H1 (cell line): ENCODE results near the gene TEKT3. TPM values are rescaled to one million over a fixed set of nuclear protein-coding genes. Genes with fewer than 3 reads are reported as not detected.

Experiments used
- BACH1 ChIP-seq: IDR thresholded peaks from 2 replicates; pipeline ENCODE4 v1.6.1; 2012; ENCODE audit warnings: low read length, improper control_type of control experiment
- CEBPB ChIP-seq: IDR thresholded peaks from 2 replicates; pipeline ENCODE4 v1.6.1; 2012; ENCODE audit warnings: low read depth, low read length
- CHD2 ChIP-seq: IDR thresholded peaks from 2 replicates; pipeline ENCODE4 v1.6.1; 2012; ENCODE audit warnings: low read length, improper control_type of control experiment
- JUN ChIP-seq: IDR thresholded peaks from 2 replicates; pipeline ENCODE4 v1.6.1; 2011; ENCODE audit warnings: low read depth, mild to moderate bottlenecking, improper control_type of control experiment, low read length
- polyA plus RNA-seq, 7 experiments: library from polyadenylated mRNA; depleted of rRNA in 3 of 7; stranded (reverse) in 5 of 7; unstranded in 2 of 7; fragments of >200 nt in 5 of 7; fragments of 200-250 nt in 2 of 7; gene quantifications; 1 replicate in 5 of 7; 2 replicates in 1 of 7; 4 replicates in 1 of 7; pipeline versions ENCODE4 v1.2.1 to v1.2.3, GENCODE V29; 2011 to 2013; ENCODE audit warnings: missing spikeins in 2 of 7, mixed read lengths in 2 of 7
- total RNA-seq: library from RNA; stranded (reverse); fragmentation: NEBNext Ultra II Directional; extraction: Animal tissue kit (Norgen Biotek cat#: 25700); gene quantifications from 2 replicates; pipeline ENCODE4 v1.2.1, GENCODE V29; 2021
- TF ChIP-seq, protein P1 (sequence below), 3 experiments: IDR thresholded peaks; 1 replicate in 2 of 3; 2 replicates in 1 of 3; pipeline versions ENCODE4 v1.5.1 to v1.6.1; 2011; ENCODE audit warnings: low read length in 3 of 3, mild to moderate bottlenecking in 3 of 3, inconsistent platforms in 2 of 3, low read depth in 1 of 3, moderate library complexity in 1 of 3; ENCODE audit not compliant: insufficient read depth in 1 of 3; ENCODE audit errors: control extremely low read depth in 1 of 3

The TEKT3 gene
- total and polyA plus RNA-seq, 2 of the 8 experiments (the other 6 are each of a cell fraction or from before 2014, with no cell fraction given): 2.2 to 2.9 TPM

DNA sequence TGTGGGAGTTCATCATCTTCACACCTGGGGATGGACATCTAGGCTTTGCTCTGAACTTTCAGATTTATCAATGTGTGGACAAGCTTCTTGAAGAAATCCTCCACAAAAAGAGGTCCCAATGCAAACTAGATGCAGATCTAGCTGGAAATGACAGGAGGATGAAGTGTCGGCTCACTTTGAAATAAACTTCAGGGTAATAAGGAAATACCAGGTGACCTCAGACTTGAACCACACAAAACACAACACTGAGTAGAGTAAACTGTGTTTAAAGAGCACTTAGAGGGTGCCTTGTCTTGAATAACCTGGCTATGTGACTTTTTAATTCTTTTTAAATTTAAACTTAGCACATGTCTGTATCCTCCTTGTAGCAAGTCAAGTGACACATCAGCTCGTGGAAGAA lies 27.2 kb upstream of the TEKT3 start (continued):
- TF ChIP-seq, protein P1, sequence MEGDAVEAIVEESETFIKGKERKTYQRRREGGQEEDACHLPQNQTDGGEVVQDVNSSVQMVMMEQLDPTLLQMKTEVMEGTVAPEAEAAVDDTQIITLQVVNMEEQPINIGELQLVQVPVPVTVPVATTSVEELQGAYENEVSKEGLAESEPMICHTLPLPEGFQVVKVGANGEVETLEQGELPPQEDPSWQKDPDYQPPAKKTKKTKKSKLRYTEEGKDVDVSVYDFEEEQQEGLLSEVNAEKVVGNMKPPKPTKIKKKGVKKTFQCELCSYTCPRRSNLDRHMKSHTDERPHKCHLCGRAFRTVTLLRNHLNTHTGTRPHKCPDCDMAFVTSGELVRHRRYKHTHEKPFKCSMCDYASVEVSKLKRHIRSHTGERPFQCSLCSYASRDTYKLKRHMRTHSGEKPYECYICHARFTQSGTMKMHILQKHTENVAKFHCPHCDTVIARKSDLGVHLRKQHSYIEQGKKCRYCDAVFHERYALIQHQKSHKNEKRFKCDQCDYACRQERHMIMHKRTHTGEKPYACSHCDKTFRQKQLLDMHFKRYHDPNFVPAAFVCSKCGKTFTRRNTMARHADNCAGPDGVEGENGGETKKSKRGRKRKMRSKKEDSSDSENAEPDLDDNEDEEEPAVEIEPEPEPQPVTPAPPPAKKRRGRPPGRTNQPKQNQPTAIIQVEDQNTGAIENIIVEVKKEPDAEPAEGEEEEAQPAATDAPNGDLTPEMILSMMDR (IDR thresholded peaks at IDR 0.05; ENCODE audit: control extremely low read depth in 1 of 3, insufficient read depth in 1 of 3, low read depth in 1 of 3, low read length in 3 of 3): no peak
- no peak for TF ChIP-seq JUN
- TF ChIP-seq CEBPB: no peak
- TF ChIP-seq CHD2: no peak
- TF ChIP-seq BACH1: no peak
